Left hindlimb (tissue), 1 donor: Measurements from ENCODE around the gene SMARCAD1.
"Not testable (repeated sequence)": the region's sequence is repeated elsewhere in the genome, so short reads cannot be mapped to it uniquely, and the experiment has no call there.

Source experiments
- DNase-seq: peaks from one replicate; pipeline ENCODE4 v3.0.0-alpha.2; 2018

Gene SMARCAD1

GRCh38 chr4:94235825-94236224, 28.2 kb downstream of the SMARCAD1 start:
- no peak for DNase-seq

DNA sequence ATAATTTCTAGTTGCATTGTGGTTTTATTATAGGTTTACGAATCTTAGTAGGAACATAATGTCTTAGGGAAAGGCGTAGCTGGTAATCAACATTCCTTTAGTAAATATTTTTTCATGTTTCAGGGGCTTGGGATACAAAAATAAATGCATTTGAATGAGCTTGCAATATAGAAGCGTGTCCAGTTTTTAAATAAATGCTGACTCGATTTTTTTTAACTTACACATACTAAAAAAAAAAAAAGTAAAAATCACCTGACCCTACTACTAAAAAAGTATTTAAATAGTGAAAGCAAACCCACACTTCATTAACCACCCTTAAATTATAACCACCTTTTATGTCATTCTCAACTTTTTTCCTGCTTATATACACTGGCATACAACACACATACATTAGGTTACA, 29.6 kb downstream of the SMARCAD1 start:
- no peak for DNase-seq

- DNase-seq, result no peak
Measured at GRCh38 chr4:94238160-94238559, 30.5 kb downstream of the SMARCAD1 start.

DNA sequence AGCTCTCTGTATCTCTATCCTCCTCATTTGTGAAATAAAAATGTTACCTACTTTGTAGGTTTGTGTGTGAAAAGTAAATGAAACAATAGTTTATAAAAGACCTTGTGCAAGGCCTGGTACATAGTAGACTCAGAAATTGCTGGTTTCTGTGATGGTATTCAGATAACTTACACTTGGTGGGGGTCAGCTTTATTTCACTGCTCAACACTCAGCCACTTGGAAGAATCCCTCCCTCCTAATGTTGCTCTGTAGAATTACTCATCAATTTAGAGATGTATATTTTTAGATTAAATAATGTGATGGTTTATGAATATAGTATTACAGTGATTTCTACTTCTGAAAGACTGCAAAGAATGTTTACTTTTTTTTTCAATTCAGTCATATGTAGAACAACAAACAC, 32.7 kb downstream of the SMARCAD1 start:
- no peak for DNase-seq

- no peak for DNase-seq
Measured at GRCh38 chr4:94244087-94244828, 36.6 kb downstream of the SMARCAD1 start.

GRCh38 chr4:94244829-94245185, 37.1 kb downstream of the SMARCAD1 start:
- no peak for DNase-seq

- no peak for DNase-seq
Measured at GRCh38 chr4:94251094-94251493, 43.4 kb downstream of the SMARCAD1 start.

- DNase-seq, result no peak
Measured at GRCh38 chr4:94253036-94253435, 45.4 kb downstream of the SMARCAD1 start.

DNA sequence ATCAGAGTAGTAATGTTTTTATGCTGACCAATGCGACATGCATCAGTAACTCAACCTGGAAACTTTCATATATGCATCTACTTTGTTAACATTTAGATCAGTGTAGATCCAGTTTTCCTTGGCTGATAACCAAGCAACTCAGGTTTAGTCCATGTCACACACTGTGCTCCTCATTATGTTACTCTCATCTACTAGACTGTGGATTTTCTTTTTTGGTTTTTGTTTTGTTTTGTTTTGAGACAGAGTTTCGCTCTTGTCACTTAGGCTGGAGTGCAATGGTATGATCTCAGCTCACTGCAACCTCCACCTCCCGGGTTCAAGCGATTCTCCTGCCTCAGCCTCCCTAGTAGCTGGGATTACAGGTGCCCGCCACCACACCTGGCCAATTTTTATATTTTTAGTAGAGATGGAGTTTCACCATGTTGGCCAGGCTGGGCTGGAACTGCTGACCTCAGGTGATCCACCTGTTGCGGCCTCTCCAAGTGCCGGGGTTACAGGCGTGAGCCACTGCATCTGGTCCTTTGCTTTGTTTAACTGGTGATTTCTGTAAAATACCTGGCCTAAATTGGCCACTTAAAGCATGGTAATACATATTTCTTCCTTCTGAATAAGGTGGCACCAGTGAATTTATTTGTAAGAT, 48.6 kb downstream of the SMARCAD1 start:
- no peak for DNase-seq

GRCh38 chr4:94256828-94257227, 49.2 kb downstream of the SMARCAD1 start:
- no peak for DNase-seq

- no peak for DNase-seq
Measured at GRCh38 chr4:94262163-94263016, 54.7 kb downstream of the SMARCAD1 start.

DNA sequence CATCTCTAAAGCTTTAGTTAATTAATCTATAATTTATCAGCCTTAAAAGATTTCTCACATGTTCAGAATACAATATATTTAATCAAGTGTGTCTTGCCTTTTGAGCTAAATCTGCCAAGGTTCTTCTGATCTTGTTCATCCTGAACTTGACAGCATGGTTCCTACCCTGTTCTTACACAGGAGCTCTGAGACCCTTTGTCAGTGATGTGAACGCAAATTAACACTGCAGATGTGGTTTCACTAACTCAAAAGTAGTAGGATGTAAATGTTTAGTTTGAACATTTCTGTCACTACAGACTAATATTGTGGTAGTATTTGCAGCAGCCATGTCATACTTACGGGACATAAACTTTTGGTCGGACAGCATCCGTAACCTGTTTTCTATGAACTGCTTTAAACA, 59.4 kb downstream of the SMARCAD1 start:
- no peak for DNase-seq

DNA sequence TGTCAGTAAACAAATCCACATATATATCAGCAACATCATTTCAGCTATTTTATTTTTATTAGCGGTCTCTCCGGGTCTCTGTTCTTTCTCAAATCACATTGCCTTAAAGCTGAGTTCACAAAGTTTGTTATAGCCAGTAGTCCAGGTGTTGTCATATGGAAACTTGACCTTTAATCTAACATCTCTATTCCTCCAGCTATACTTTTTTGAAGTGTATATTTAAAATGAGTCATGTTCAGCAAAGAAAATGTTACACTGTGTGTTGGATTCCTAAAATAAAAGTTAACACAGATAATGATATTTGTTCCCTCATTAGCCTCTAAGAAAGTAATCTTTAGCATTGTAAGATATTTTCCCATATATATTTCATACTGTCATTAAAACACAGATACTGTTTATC, 63.6 kb downstream of the SMARCAD1 start:
- DNase-seq, result no peak

DNA sequence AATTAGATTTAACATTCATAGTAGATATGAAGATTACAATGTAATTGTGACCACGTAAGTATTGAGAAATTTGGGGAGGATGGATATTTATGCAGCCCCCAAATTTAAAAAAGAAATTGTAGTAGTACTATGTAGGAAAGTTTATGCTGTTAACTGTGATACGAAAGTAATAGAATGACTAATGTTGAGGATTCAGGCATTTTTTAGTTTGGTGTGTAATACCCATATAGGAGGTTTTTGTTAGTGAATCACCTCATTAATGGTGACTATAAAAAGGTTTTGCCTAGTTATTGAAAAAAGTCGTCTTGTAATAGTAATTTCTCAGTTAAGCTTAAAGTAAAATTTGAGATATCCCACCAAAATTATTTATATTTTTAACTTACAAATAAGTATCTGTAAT, 67.2 kb downstream of the SMARCAD1 start:
- no peak for DNase-seq

DNA sequence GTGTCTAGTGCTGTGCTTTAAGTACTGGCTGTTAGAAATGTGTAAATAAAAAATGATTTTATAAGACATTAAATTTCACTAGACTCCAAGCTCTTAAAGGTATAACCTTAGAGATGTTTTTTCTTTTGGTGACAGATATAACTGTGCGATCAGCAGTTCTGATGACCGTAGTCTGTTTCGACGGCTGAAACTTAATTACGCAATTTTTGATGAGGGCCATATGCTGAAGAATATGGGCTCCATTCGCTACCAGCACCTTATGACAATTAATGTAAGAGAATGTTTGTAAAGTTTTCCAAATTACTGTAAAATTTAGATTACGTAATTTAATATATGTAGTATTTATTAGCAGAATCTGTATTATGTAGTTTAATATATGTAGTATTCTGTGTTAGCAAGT, 68.5 kb downstream of the SMARCAD1 start:
- DNase-seq, result no peak

DNA sequence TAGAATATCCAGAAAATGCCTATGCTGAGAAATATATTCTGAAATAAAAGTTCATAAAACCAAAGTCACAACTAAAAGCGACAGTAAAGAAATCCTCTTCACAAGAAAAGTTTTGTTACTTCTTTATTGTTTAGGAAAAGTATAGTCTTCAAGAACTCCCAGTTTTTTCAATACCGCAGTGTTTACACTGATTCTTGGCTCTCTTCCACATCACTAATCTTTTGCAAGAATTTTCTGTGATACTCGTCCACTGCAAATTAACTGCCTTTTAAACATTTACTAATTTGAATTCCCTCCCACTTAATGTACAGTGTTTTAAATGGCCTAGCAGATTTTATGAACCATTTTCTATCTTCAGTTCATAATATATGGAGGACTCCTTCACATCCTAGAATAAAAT, 69.9 kb downstream of the SMARCAD1 start:
- no peak for DNase-seq

GRCh38 chr4:94278781-94279180, 71.1 kb downstream of the SMARCAD1 start:
- no peak for DNase-seq

DNA sequence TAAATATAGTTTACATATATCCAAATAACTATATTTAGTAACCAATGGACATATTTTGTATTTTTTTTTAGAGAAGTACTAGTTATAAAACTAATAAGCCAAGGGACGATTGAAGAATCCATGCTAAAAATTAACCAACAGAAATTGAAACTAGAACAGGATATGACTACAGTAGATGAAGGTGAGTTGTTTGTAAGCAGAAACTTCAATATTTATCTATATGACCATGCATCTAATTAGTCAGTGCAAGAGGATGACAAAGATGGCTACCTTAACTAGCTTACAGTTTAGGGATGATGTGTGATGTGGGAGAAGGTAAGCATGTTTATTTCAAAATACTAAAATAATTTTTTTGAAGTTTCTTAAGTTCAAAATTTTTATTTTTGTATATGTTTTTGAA, 77.2 kb downstream of the SMARCAD1 start:
- DNase-seq, result no peak

GRCh38 chr4:94285666-94286065, 78.0 kb downstream of the SMARCAD1 start:
- DNase-seq, result no peak

DNA sequence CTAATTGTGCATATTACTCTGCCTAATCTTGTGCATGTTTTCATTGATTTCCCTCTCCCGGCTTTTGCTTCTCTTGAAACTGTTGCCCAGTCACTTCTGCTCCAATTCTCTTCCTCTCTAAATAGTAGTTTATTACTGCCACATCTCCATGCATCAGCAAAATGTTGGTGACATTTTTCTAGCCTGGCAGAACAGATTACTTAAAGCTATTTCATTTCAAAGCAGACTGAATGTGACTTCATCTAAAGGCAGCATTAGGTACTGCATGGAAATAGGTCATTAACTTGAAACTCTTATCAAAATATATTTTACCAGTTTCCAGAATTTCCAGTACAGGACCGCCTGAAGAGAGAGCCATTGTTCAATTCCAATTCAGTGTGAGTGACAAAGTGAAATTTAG, 82.6 kb downstream of the SMARCAD1 start:
- no peak for DNase-seq

- DNase-seq, result not testable (repeated sequence)
Measured at GRCh38 chr4:94293981-94294380, 86.3 kb downstream of the SMARCAD1 start.

GRCh38 chr4:94295473-94295872, 87.8 kb downstream of the SMARCAD1 start:
- not testable (repeated sequence) for DNase-seq

DNA sequence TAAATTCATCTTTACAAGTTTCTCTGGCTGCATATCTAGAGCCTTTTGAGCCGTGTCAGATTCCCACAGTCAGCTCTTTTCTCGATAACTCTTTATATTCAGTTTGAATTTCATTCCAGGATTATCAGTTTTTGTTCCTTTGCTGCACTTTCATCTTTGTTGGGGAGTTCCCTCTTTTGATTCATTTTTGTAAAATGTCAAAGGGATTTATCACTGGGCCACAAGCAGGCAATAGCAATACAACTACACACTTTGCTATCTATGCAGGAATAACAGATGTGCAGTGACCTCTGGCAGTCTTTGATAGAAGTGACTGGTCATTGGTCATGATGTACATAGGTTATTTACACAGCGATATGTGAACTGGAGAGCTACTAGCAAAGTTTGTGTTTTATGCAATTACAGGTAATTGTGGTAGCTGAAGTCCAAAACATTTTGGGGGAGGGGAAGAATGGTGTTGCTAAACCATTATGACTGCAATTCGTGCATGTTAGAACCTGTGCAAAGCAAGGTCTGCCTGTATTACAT, 91.1 kb downstream of the SMARCAD1 start:
- no peak for DNase-seq

GRCh38 chr4:94302191-94302590, 94.5 kb downstream of the SMARCAD1 start:
- DNase-seq, result no peak
